Measurements from ENCODE around the gene HOXA6. TPM values are rescaled to one million over a fixed set of nuclear protein-coding genes. Genes with fewer than 3 reads are reported as not detected.

HOXA6 gene
- total RNA-seq, 4 donors from 2014 or later = 5.7 to 15.4 (median 12.4) TPM

DNA sequence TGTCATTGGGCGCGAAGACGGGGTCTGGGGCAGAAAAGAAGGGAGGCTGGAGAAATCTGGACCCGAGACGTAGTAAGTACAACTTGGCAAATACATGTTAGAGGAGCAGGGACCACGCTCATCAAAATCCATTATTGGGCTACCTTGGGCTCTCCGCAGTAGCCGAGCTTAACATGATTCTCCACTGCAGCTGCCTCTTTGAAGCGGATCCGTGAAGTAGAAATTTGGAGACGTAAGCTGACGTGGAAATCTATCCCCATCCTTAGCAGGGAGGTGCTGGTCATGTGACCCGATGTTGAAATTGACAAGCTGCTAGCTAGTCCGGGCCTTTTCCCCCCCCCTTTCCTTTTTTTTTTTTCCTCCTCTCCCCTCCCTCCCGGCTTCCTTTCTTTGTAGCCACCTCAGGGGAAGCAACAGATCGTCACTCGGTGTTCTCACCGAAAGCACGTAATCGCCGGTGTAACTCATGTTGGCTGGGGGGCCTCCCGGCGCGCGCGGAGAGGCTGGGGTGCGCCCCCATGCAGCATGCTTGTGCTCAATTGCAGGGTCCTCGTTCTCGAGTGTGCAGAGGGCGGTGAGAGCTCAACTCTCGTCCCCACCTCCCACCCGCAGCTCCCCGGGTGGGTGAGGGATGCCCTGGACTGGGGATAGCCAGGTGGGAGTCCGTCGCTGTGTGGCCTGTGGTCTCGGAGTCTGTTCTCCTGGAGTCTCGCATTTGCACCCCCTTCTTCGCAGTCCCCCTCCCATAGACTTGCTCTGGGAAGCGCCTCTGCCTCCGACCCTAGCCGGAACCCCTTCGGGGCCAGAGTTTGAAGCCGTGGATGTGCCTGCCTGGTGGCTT lies 37.7 kb upstream of the HOXA6 start, which contains the start of gene HOXA11:
Gene HOXA11 (minus strand): TSS at position 220 of the 841 bp plus-strand sequence. CDS start 88 bp downstream, at position 132.
- peak; percentile 83 to 89 for DNase-seq (ENCODE audit: low spot score in 2 of 2)
- WGBS, 2 donors = 17 to 18% methylated on average over 43 of the region's 43 CpGs
- peak within 1 kb of the TSS; percentile 41 for H3K4me3 ChIP-seq (ENCODE audit: low read depth, poor library complexity, severe bottlenecking)
- intact Hi-C loops (cut with DNase I; ENCODE audit: low total_unique reads) = no loop called here
- TF ChIP-seq CTCF (IDR thresholded peaks at IDR 0.05) = no peak
- no peak for TF ChIP-seq POLR2A (IDR thresholded peaks at IDR 0.05)

- intact Hi-C loops (cut with DNase I; ENCODE audit: low total_unique reads) = no loop called here
- peak overlapping the region; percentile 41 for H3K4me3 ChIP-seq (ENCODE audit: low read depth, poor library complexity, severe bottlenecking)
- WGBS, 2 donors = 0 to 1% methylated on average over 24 to 42 of the region's 72 CpGs
- TF ChIP-seq POLR2A (IDR thresholded peaks at IDR 0.05) (no peak), CTCF (IDR thresholded peaks at IDR 0.05) (no peak)
- peak; percentile 31 to 89 for DNase-seq (ENCODE audit: low spot score in 2 of 2)
These were observed 36.9 kb upstream of the HOXA6 start for GRCh38 chr7:27184337-27185012.

DNA sequence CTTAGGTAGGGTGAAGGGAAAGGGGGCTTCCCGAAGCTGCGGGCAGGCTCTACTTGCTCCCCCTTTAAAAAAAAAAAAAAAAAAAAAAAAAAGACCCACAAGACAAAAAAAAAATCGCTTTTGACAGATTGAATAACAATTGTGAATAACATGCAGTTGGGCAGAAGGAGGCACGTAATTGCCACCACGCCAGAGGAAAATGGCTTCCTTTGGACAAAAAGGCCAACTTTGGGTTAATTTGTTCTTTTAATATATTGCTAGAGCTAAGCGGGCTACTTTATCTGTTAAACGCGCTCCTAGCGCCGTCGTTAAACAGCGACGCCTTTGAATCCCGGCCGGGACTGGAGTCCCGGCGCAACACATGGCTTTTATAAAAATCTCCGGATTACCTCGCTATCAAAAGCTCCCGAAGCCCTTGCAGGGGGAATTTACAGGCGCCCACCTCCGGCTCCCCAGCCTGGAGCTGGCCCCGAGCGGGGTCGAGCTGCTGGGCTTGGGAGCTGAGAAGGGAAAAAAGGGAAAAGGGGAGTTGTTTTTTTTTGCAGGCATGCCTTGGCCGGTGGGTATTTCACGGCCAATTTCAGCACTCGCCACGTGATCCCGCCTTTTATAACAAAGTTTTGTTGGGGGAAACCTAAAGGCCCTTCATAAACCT lies 36.2 kb upstream of the HOXA6 start:
- peak overlapping the region; percentile 41 for H3K4me3 ChIP-seq (ENCODE audit: low read depth, poor library complexity, severe bottlenecking)
- intact Hi-C loops (cut with DNase I; ENCODE audit: low total_unique reads) = no loop called here
- DNase-seq (ENCODE audit: low spot score in 2 of 2) = peak; percentile 22 to 78
- WGBS, 2 donors = 2% methylated on average over 30 of the region's 30 CpGs
- TF ChIP-seq POLR2A (IDR thresholded peaks at IDR 0.05) (no peak), CTCF (IDR thresholded peaks at IDR 0.05) (no peak)

DNA sequence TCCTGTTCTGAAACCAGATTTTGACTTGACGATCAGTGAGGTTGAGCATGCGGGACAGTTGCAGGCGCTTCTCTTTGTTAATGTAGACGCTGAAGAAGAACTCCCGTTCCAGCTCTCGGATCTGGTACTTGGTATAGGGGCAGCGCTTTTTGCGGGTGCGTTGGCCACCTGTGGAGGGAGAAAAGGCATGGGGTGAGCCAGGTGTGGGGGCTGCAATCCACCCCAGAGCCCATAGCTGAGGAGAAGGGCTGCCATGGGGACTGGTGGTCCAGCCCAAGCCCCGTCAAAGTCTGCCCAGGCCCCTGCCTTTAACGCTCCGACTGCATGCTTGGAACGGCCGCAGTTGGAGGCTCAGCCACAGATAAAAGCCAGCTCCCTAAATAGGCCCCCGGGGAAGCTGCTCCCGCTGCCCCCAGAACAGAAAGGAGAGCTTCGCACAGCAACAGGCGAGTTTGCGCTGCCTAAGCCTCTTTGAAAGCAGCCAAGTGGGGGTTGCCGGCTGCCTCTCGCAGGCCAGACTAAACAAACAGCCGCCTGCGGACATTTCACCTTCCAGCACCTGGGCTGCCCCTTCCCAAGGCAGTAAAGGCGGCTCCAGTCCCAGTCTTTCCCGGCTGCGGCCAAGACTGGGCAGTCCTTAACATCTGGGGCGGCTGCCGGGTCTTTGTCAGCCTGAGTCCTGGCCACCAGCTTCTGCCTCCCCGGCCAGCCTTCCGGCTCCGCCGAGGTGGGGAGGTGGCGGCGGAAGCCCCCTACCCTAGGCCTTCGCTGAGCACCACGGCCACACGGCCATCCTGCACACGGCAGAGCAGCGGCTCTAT lies 35.5 kb upstream of the HOXA6 start:
- 29 to 30% methylated on average over 32 to 37 of the region's 39 CpGs for WGBS, 2 donors
- TF ChIP-seq CTCF (IDR thresholded peaks at IDR 0.05) (no peak), POLR2A (IDR thresholded peaks at IDR 0.05) (no peak)
- H3K4me3 ChIP-seq (ENCODE audit: low read depth, poor library complexity, severe bottlenecking) = no peak overlapping the region
- DNase-seq (ENCODE audit: low spot score in 2 of 2) = peak in 1 of 2 donors; percentile 84
- intact Hi-C loops (cut with DNase I; ENCODE audit: low total_unique reads) = no loop called here

DNA sequence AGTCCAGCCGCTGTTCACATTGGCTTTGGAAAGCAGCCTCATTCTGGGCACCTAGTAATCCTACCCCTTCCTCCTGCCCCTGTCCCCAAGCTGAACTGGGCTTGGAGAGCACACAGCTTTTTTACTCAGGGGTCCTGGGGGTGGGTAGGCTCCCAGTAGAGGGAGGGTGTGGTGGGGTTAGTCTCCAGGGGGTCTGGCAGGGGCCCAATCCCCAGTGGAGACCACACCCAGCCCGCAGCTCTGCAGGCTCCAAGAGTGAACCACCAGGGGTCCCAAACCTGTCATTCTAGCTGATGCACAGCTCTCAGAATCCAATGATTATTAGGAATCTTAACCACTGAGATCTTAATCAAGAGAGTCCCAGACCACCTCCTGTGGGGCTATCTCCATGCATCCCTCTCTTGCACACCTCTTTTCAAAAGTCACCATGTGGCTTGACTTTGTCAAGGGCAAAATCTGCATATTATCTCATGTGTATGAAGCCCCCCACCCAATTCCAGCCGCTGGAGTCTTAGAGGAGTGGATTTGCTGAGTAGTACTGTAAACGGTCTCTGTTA lies 34.8 kb upstream of the HOXA6 start:
- intact Hi-C loops (cut with DNase I; ENCODE audit: low total_unique reads) = no loop called here
- 71 to 81% methylated on average over 4 of the region's 4 CpGs for WGBS, 2 donors
- peak in 1 of 2 donors; percentile 72 for DNase-seq (ENCODE audit: low spot score in 2 of 2)
- H3K4me3 ChIP-seq (ENCODE audit: low read depth, poor library complexity, severe bottlenecking) = no peak overlapping the region
- TF ChIP-seq POLR2A (IDR thresholded peaks at IDR 0.05) (no peak), CTCF (IDR thresholded peaks at IDR 0.05) (no peak)

All from lower leg skin (tissue), 4 donors.